Activated T-helper 17 cell treated with anti-CD3 and anti-CD28 coated beads, Interleukin-2, amount 50 U/mL, for 72 hours (primary cell): Measurements from ENCODE around the gene WBP1L. TPM values are rescaled to one million over a fixed set of nuclear protein-coding genes. Genes with fewer than 3 reads are reported as not detected.
"Not testable (repeated sequence)": the region's sequence is repeated elsewhere in the genome, so short reads cannot be mapped to it uniquely, and the experiment has no call there.

Source experiments
- ATAC-seq: fragments of 150-1000 bp; cut with Tn5 transposase; replicated peaks from 2 replicates; pipeline ENCODE4 v1.10.0; 2021; ENCODE audit warnings: mild to moderate bottlenecking, moderate library complexity
- H3K27ac Mint-ChIP-seq: one replicate; pipeline ENCODE4 v1.8.0; 2022; ENCODE audit warnings: mixed read lengths
- H3K27me3 Mint-ChIP-seq: one replicate; pipeline ENCODE4 v1.8.0; 2022; ENCODE audit warnings: mixed read lengths
- H3K36me3 Mint-ChIP-seq: one replicate; pipeline ENCODE4 v1.8.0; 2022; ENCODE audit warnings: low read depth, mild to moderate bottlenecking, mixed read lengths
- H3K4me1 Mint-ChIP-seq: one replicate; pipeline ENCODE4 v1.8.0; 2022; ENCODE audit warnings: mixed read lengths
- H3K4me3 Mint-ChIP-seq: one replicate; pipeline ENCODE4 v1.8.0; 2022; ENCODE audit warnings: mild to moderate bottlenecking, mixed read lengths
- H3K9me3 Mint-ChIP-seq: one replicate; pipeline ENCODE4 v1.8.0; 2022; ENCODE audit warnings: mixed read lengths
- total RNA-seq, 2 donors: library from RNA; stranded (reverse); gene quantifications; one replicate each; pipeline ENCODE4 v1.2.3, GENCODE V29; 2022

The WBP1L gene
- total RNA-seq, result 10 to 100 TPM; 18.4 to 24.8 TPM

DNA sequence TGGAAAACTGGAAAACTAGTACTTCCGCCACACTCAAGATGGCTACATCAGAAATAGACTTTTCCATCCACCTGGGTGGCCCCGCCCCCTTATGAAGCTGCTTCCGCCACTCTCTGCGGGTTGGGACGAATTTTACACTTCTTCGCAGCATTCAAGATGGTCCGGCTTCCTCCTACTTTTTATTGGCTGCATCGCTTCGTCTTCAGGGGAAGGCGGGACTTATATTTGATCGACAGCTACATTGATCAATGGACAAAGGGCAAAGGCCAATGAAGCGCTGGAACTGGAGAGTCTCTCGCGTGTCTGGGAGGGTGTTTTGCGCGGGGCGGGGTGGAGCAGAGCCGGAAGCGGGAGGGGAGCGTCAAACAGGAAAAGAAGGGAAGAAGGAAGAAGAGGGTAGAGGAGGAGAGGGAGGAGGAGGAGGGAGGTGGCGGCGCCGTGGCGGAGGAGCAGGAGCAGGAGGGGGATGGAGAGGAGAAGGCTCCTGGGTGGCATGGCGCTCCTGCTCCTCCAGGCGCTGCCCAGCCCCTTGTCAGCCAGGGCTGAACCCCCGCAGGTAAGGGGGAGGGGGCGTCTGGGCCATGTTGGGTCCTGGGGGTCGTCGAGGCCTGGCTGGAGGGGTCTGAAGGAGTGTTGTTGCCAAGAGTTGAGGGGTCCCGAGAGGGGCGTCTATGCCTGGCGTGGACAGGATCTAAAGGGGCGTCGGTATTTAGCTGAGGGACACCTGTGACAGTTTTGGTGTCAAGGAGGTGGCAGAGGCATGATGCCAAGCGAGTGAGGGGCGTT, at the start of gene WBP1L:
TSS of gene WBP1L (plus strand) at position 361 of the 786 bp plus-strand sequence. CDS start at position 467, 106 bp downstream.
- peak within 1 kb of the TSS; percentile 93 for H3K27ac Mint-ChIP-seq
- H3K36me3 Mint-ChIP-seq, result peaks cover 25% of the 10 kb centered on the region
- H3K27me3 Mint-ChIP-seq, result no peaks in the 10 kb centered on the region
- ATAC-seq, result peak; percentile 98
- peaks cover 38% of the 10 kb centered on the region for H3K4me1 Mint-ChIP-seq
- peaks cover 6% of the 10 kb centered on the region for H3K9me3 Mint-ChIP-seq
- H3K4me3 Mint-ChIP-seq, result peak within 1 kb of the TSS; percentile 93

DNA sequence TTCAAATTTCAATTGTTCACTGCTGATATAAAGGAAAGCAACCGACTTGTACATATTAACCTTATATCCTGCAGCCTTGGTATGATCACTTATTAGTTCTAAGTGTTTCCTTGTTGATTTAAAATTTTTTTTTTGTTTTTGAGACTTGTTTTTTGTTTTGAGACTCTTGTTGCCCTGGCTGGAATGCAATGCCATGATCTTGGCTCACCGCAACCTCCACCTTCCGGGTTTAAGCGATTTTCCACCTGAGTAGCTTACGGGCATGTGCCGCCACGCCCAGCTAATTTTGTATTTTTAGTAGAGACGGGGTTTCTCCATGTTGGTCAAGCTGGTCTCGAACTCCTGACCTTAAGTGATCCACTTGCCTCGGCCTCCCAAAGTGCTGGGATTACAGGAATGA, 48.3 kb upstream of the WBP1L start:
- H3K27ac Mint-ChIP-seq, H3K27me3 Mint-ChIP-seq, H3K4me1 Mint-ChIP-seq, H3K4me3 Mint-ChIP-seq, H3K9me3 Mint-ChIP-seq, ATAC-seq: not testable (repeated sequence)
- H3K36me3 Mint-ChIP-seq, result peaks cover 69% of the 10 kb centered on the region

DNA sequence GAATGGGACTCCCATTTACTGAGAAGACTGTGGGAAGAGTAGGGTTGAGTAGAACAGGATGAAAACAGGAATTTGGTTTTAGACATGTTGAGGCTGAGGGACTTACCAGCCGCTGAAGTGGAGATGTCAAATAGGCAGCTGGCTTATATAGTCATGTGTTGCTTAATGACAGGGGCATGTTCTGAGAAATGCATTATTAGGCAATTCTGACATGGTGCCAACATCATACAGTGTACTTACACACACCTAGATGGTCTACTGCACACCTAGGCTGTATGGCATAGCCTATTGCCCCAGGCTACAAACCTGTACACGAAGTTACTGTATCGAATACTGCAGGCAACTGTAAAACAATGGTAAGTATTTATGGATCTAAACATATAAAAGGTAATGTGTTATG, 47.0 kb upstream of the WBP1L start:
- no peak overlapping the region for H3K4me3 Mint-ChIP-seq
- H3K9me3 Mint-ChIP-seq, result no peaks in the 10 kb centered on the region
- peaks cover 4% of the 10 kb centered on the region for H3K4me1 Mint-ChIP-seq
- no peak for ATAC-seq
- H3K27ac Mint-ChIP-seq, result no peak overlapping the region
- peaks cover 81% of the 10 kb centered on the region for H3K36me3 Mint-ChIP-seq
- H3K27me3 Mint-ChIP-seq, result no peaks in the 10 kb centered on the region

DNA sequence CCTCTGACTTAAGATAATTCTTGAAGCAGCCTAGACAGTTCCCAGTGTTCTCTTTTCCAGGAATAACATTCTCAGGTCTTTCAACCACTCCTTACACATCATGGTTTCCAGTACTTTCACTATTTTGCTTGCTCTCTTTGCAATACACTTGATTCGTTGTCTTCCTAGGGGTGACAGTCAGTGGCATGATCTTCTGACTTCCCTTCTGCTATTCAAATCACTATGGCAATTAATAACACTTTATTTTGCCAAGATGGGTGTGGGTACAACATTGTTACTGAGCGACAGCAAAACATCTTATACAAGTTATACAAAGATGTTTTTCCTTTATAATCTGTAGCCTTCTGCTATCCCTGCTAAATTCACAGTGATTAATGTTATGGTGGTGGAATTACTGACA, 44.9 kb upstream of the WBP1L start:
- ATAC-seq, result no peak
- no peak overlapping the region for H3K27ac Mint-ChIP-seq
- no peak overlapping the region for H3K4me3 Mint-ChIP-seq
- H3K9me3 Mint-ChIP-seq, result no peaks in the 10 kb centered on the region
- no peaks in the 10 kb centered on the region for H3K27me3 Mint-ChIP-seq
- peaks cover 84% of the 10 kb centered on the region for H3K36me3 Mint-ChIP-seq
- H3K4me1 Mint-ChIP-seq, result peaks cover 4% of the 10 kb centered on the region

DNA sequence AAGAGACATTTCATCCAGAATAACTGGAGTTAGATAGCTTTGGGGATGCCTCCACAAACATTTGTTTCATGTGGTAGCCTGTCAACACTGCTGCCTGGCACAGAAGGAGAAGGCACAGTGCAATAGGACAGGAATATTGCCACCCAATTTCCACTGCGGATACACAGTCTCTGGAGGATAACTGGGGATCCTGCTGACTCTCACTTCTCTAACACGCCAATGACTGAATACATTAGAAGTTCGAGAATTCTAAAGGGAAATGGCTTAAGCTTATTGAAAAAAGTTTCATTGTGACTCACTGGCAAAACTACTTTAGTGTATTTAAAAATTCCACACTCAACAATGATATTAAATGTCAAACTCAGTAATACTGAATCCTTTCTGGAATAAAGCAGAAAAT, 42.5 kb upstream of the WBP1L start:
- Mint-ChIP-seq H3K27me3 (no peaks in the 10 kb centered on the region), H3K9me3 (no peaks in the 10 kb centered on the region), H3K4me1 (peaks cover 9% of the 10 kb centered on the region), H3K27ac (no peak overlapping the region), H3K36me3 (peaks cover 73% of the 10 kb centered on the region), H3K4me3 (no peak overlapping the region)
- no peak for ATAC-seq

DNA sequence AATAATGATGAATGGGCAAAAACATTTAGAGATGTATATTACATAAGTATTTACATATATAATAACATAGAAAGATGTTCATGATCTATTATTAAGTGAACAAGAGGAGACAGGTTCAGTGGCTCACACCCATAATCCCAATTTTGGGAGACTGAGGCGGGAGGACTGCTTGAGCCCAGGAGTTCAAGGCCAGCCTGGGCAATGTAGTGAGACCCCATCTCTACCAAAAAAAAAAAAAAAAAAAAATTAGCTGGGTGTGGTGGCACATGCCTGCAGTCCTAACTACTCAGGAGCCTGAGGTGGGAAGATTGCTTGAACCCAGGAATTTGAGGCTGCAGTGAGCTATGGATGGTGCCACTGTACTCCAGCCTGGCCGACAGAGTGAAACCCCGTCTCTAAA, 42.0 kb upstream of the WBP1L start:
- peaks cover 9% of the 10 kb centered on the region for H3K4me1 Mint-ChIP-seq
- H3K4me3 Mint-ChIP-seq, result no peak overlapping the region
- ATAC-seq, result no peak
- no peaks in the 10 kb centered on the region for H3K27me3 Mint-ChIP-seq
- H3K9me3 Mint-ChIP-seq, result no peaks in the 10 kb centered on the region
- H3K27ac Mint-ChIP-seq, result no peak overlapping the region
- peaks cover 68% of the 10 kb centered on the region for H3K36me3 Mint-ChIP-seq

DNA sequence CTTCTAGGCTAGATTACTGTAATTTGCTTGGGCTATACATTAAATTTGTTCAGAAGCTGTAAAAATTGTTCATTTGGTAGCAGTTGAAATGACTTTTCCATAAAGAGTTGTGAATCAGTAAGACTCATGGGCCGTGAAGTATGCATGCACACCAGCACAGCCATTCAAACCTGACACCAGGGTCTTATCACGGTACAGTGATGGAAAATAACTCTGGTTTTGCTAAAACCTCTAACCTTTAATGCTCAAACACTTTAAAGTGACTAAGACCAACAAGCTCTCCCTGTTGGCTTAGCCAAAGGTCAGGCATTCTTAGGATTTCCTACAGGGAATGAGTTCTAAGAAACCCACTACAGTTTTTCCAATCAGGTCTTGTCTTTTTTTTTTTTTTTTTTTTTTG, 41.0 kb upstream of the WBP1L start:
- Mint-ChIP-seq H3K36me3 (peaks cover 60% of the 10 kb centered on the region), H3K4me3 (no peak overlapping the region), H3K27ac (no peak overlapping the region), H3K4me1 (peaks cover 11% of the 10 kb centered on the region), H3K27me3 (no peaks in the 10 kb centered on the region), H3K9me3 (no peaks in the 10 kb centered on the region)
- peak; percentile 59 for ATAC-seq

DNA sequence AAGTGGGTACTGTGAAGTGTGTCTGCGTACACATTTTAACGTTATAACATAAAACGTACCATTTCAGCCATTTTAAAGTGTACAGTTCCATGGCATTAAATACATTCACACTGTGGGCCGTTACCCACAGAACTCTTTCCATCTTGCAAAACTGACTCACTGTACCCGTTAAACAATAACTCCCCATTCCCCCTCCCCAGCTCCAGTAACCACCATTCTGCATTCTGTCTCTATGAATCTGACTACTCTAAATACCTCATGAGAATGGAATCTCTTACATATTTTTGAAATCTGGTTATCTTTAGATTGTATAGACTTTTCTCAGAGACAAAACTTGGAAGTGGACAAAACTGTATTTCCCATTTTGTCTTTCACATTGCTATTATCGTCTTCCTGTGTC, 38.8 kb upstream of the WBP1L start:
- H3K4me1 Mint-ChIP-seq, result peaks cover 13% of the 10 kb centered on the region
- ATAC-seq, result peak; percentile 86
- peak overlapping the region; percentile 30 for H3K4me3 Mint-ChIP-seq
- peaks cover 38% of the 10 kb centered on the region for H3K36me3 Mint-ChIP-seq
- H3K27me3 Mint-ChIP-seq, result no peaks in the 10 kb centered on the region
- peak overlapping the region; percentile 26 for H3K27ac Mint-ChIP-seq
- no peaks in the 10 kb centered on the region for H3K9me3 Mint-ChIP-seq

DNA sequence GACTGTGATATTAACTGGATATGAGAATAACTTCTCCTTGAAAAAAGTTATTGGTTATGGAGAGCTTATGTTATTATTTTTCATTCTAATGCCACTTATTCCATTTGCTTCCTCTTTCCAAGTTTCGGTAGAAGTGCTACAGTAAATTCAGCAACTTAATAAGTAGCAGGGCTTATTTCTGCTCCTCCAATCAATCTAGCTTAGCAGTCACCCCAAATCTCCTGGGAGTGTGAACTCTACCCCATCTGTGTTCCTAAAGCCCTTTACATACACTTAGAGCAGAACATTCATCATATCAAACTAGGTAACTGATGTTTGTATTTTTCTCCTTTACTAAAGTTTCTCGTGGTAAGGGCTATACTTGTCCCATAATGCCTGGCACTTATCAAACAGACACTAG, 38.2 kb upstream of the WBP1L start:
- ATAC-seq, result no peak
- H3K9me3 Mint-ChIP-seq, result no peaks in the 10 kb centered on the region
- H3K4me1 Mint-ChIP-seq, result peaks cover 19% of the 10 kb centered on the region
- peak overlapping the region; percentile 30 for H3K4me3 Mint-ChIP-seq
- no peaks in the 10 kb centered on the region for H3K27me3 Mint-ChIP-seq
- peak overlapping the region; percentile 26 for H3K27ac Mint-ChIP-seq
- peaks cover 36% of the 10 kb centered on the region for H3K36me3 Mint-ChIP-seq

DNA sequence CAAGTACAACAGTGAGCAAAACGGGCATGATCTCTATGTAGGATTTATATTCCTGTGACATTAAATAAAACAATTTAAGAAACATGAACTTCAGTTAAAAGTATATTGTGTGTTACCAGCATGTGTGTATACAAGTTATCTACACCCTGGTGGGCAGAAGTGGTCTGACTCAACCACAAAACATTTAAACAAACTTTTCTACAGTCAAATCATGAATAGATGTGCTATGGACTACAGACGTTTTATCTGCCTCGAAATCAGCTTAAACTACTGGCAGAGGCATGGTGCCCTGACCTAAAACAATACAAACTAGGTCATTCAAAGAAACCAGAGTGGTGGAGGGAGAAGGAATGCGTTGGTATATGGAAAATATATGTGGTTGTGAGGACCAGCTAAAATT, 33.1 kb upstream of the WBP1L start:
- H3K27ac Mint-ChIP-seq, result peak overlapping the region; percentile 98
- H3K36me3 Mint-ChIP-seq, result peaks cover 19% of the 10 kb centered on the region
- H3K9me3 Mint-ChIP-seq, result no peaks in the 10 kb centered on the region
- no peaks in the 10 kb centered on the region for H3K27me3 Mint-ChIP-seq
- H3K4me3 Mint-ChIP-seq, result peak overlapping the region; percentile 99
- H3K4me1 Mint-ChIP-seq, result peaks cover 19% of the 10 kb centered on the region
- peak; percentile 35 for ATAC-seq

DNA sequence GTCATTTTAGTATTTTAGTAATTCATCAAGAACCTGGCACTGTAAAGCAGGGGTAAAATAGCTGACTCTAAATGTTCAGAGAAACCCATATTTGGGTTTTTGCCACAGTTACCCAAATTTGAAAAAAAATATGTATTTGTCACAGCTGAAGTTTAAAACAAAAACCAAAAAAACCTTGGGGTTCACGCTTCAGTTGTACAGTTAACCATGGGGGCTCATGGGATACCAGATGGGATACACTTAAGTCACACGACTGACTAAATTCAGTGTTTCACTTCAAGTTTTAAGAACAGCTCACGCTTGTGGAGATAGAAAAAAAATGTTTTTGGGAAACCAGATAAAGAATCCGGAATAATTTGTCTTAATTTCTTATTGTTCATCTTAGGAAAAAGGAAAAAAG, 31.7 kb upstream of the WBP1L start:
- no peak for ATAC-seq
- Mint-ChIP-seq H3K4me3 (peak overlapping the region; percentile 99), H3K9me3 (no peaks in the 10 kb centered on the region), H3K4me1 (peaks cover 24% of the 10 kb centered on the region), H3K36me3 (peaks cover 30% of the 10 kb centered on the region), H3K27me3 (no peaks in the 10 kb centered on the region), H3K27ac (peak overlapping the region; percentile 98)

DNA sequence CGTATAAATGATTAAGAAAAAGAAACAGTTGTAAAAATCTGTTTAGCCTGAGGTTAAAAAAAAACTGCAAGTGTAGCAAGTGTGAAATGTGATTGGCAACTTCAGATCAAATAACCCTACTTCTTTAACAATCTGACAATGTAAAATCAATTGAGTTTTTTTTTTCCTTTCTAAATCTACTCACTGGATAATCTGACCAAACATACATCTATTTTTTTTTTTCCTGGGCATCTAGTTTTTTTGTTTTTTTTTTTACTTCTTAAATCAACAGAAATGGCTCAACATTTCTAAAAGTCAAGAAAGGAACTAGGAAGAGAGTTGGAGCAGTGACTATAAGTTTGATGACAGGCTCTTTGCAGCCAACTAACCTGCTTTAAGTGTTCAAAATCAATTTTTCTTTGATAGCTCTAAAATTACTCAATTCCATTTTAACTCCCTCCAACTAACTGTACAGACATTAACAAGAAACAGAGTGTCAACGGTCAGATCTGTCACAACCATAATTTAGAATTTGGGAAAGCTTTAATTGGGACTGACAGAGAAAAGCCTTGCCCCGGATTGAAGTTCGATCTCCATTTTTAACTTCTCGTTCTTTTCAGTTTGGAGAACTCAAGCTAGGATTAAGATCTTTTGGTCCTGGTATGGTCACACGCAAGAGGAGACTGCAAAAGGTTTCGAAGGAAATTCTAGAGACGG, 30.8 kb upstream of the WBP1L start:
- H3K4me1 Mint-ChIP-seq, result peaks cover 22% of the 10 kb centered on the region
- no peaks in the 10 kb centered on the region for H3K9me3 Mint-ChIP-seq
- H3K4me3 Mint-ChIP-seq, result peak overlapping the region; percentile 99
- ATAC-seq, result no peak
- peak overlapping the region; percentile 98 for H3K27ac Mint-ChIP-seq
- H3K27me3 Mint-ChIP-seq, result no peaks in the 10 kb centered on the region
- H3K36me3 Mint-ChIP-seq, result peaks cover 38% of the 10 kb centered on the region

DNA sequence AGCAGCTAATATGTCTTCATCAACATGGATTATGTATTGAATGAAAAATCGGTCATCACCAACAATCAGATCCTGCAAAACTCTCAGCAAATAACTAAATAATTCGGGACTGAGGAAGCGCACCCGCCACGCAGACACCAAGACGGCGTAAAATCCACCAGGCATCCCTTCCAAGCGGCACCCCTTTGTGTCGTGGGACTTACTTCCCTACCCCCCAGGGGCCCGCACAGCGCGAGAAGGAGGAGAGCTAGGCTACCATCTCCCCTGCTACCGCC, 30.3 kb upstream of the WBP1L start:
- ATAC-seq, result peak; percentile 44
- Mint-ChIP-seq H3K27me3 (no peaks in the 10 kb centered on the region), H3K27ac (peak overlapping the region; percentile 98), H3K9me3 (no peaks in the 10 kb centered on the region), H3K36me3 (peaks cover 43% of the 10 kb centered on the region), H3K4me3 (peak overlapping the region; percentile 99), H3K4me1 (peaks cover 22% of the 10 kb centered on the region)

DNA sequence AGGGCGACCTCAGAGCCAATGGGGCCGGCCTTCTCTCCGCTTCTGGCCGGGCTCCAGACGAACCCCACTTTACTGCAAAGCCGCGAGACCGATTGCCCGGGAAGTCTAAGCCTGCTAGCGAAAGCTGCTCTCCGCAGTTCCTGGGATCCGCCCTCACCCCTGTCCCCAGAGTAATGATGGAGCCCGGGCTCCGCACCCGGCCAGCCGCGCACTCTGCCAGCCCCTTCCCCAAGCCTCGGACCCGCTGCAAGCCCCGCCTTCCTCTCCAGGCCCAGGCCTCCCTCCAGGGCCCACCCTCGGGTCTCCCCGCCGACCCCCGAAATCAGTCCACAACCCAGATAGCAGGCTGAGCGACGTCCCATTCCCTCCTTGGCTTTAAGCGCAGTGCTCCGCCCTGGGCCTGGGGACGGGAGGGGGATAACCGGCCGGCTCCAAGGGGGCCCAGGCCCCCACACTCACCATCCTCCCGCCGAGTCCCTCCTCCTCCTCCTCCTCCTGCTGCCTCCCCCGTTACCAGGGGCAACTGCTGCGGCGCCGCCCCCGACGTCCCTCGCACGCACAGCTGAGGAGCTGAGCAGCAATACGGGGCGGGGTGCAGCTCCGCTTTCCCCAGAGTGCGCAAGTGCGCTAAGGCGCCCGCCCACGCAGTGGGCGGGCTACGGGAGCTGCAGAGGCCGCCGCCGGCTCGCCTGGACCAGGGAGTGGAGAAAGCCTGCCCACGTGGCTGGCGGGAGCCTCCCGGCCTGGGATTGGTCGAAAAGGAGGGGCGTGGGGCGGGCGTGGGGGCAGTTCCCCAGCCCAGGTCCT, 29.7 kb upstream of the WBP1L start, which contains the start of gene ARL3:
TSS of gene ARL3 (minus strand) at position 584 of the 807 bp plus-strand sequence. CDS start at position 462, 122 bp downstream.
- Mint-ChIP-seq H3K36me3 (peaks cover 47% of the 10 kb centered on the region), H3K27me3 (no peaks in the 10 kb centered on the region), H3K27ac (peak within 1 kb of the TSS; percentile 98), H3K9me3 (no peaks in the 10 kb centered on the region), H3K4me3 (peak within 1 kb of the TSS; percentile 99), H3K4me1 (peaks cover 22% of the 10 kb centered on the region)
- peak; percentile 81 for ATAC-seq
